ENCODE results near the gene RBL2.
"Not testable (repeated sequence)": the region's sequence is repeated elsewhere in the genome, so short reads cannot be mapped to it uniquely, and the experiment has no call there.

Gene RBL2

GRCh38 chr16:53539759-53540718 lies 105.8 kb downstream of the RBL2 start:
- DNase-seq: not testable (repeated sequence)

All from activated CD4-positive, alpha-beta T cell treated with anti-CD3 and anti-CD28 coated beads, Interleukin-2, amount 50 U/mL, for 4 hours (primary cell).